Vagina (tissue), 2 donors: Measurements from ENCODE around the gene DST. TPM values are rescaled to one million over a fixed set of nuclear protein-coding genes. Genes with fewer than 3 reads are reported as not detected.
"Not testable (repeated sequence)": the region's sequence is repeated elsewhere in the genome, so short reads cannot be mapped to it uniquely, and the experiment has no call there.

Source experiments
- DNase-seq, 2 donors: peaks; one replicate each; pipeline ENCODE4 v3.0.0-alpha.2; 2017; ENCODE audit errors: extremely low spot score in 2 of 2
- H3K27ac ChIP-seq: fragments of 200-600 bp; sonication (generic); one replicate; pipeline ENCODE4 v1.5.1; 2019
- H3K27me3 ChIP-seq: fragments of 200-600 bp; sonication (generic); one replicate; pipeline ENCODE4 v1.5.1; 2019
- H3K36me3 ChIP-seq, 2 donors: fragments of 200-600 bp; sonication (generic); one replicate each; pipeline ENCODE4 v1.5.1; 2017 to 2019
- H3K4me1 ChIP-seq: fragments of 200-600 bp; sonication (generic); one replicate; pipeline ENCODE4 v1.5.1; 2019
- H3K4me3 ChIP-seq, 2 donors: fragments of 200-600 bp; sonication (generic); 1 replicate in 1 of 2; 2 replicates in 1 of 2; pipeline ENCODE4 v1.5.1; 2016 to 2019
- H3K9me3 ChIP-seq: fragments of 200-600 bp; sonication (generic); one replicate; pipeline ENCODE4 v1.5.1; 2019
- POLR2A ChIP-seq, 2 donors: fragments of 450-650 bp; IDR thresholded peaks; one replicate each; pipeline ENCODE4 v1.6.1; 2017; ENCODE audit warnings: antibody characterized with exemption in 2 of 2, mild to moderate bottlenecking in 2 of 2, moderate library complexity in 2 of 2
- POLR2AphosphoS5 ChIP-seq, 2 donors: sonication (generic); formaldehyde crosslinking; IDR thresholded peaks; one replicate each; pipeline ENCODE4 v1.9.0; 2017; ENCODE audit warnings: antibody characterized with exemption in 2 of 2, mild to moderate bottlenecking in 2 of 2, low read depth in 1 of 2; ENCODE audit not compliant: insufficient read depth in 1 of 2
- intact Hi-C: fragments of 100-400 bp; cut with DNase I; formaldehyde crosslinking; loops from one replicate; pipeline ENCODE4 v1.15.1; 2023
- total RNA-seq: library from RNA; depleted of rRNA; stranded (reverse); fragments of >200 nt; gene quantifications from one replicate; pipeline ENCODE4 v1.2.3, GENCODE V29; 2016
- TF ChIP-seq, protein P1 (sequence below), 3 experiments: fragments of 450-650 bp in 2 of 3; fragments of 200-600 bp in 1 of 3; sonication (generic) in 1 of 3; IDR thresholded peaks; one replicate each; pipeline ENCODE4 v1.5.1; 2017 to 2019; ENCODE audit warnings: antibody characterized with exemption in 3 of 3, mild to moderate bottlenecking in 2 of 3, moderate library complexity in 2 of 3

The DST gene
- total RNA-seq, 1 donor from 2014 or later: 460 TPM

DNA sequence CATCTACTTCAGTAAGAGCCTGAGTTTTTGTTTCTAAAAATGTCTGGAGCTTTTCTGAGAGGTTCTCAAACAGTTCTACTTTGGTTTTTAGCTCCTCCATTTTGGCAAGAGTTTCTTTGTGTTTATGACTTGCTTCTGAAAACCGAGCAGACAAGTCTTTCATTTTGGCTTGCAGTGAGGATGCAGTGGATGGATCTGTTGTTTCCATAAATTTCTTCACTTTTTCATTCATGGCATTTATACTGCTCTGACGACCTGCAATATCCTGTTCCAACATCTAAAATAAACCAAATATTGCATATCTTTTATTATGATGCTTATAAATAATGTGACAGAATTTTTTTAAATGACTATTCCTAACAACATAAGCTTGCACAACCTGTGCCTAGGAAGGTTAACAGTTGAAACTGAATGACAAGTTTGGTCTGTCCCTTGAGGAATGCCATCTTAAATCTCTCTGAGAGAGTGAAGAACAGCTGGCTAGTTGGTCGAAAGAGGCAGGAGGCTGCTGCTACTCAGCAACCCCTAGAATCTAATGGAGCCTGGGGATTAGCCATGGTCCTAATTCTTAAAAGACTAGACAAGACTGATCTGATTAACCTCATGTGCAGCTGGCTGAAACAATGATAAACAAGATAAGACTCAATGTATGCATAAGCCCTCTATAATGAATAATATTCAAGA is 69.8 kb downstream of the DST start:
- no peak overlapping the region for H3K4me3 ChIP-seq
- no peaks in the 10 kb centered on the region for H3K27me3 ChIP-seq
- no peaks in the 10 kb centered on the region for H3K9me3 ChIP-seq
- TF ChIP-seq POLR2A (IDR thresholded peaks at IDR 0.05): no peak
- TF ChIP-seq POLR2AphosphoS5 (IDR thresholded peaks at IDR 0.05; ENCODE audit: insufficient read depth in 1 of 2, low read depth in 1 of 2): no peak
- intact Hi-C loops: no loop called here
- H3K4me1 ChIP-seq: no peaks in the 10 kb centered on the region
- H3K27ac ChIP-seq: peak overlapping the region; percentile 30
- no peaks in the 10 kb centered on the region for H3K36me3 ChIP-seq
- DNase-seq: no peak

DNA sequence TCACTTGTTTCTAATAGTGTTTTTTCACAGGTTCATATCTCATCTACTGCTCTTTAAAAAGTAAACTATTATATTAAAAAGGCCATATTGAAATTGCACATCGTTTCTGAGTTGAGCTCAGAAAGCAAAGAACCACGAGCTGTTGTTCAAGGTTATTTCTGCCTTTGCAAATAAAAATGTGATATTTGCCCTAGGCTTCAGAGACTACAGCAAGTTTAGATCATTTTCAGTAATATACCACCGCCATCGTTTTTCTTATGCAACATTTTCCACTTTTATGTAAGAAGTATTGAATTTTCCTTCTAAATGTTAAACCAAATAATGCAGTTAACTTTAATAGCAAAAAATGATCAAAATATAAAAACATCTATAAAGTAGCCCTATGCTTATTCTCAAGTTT is 71.1 kb downstream of the DST start:
- no peak for DNase-seq
- intact Hi-C loops: no loop called here
- Histone ChIP-seq H3K27me3 (no peaks in the 10 kb centered on the region), H3K4me3 (no peak overlapping the region), H3K36me3 (no peaks in the 10 kb centered on the region), H3K4me1 (no peaks in the 10 kb centered on the region), H3K27ac (no peak overlapping the region), H3K9me3 (no peaks in the 10 kb centered on the region)
- no peak for TF ChIP-seq POLR2A (IDR thresholded peaks at IDR 0.05)
- TF ChIP-seq, protein P1, sequence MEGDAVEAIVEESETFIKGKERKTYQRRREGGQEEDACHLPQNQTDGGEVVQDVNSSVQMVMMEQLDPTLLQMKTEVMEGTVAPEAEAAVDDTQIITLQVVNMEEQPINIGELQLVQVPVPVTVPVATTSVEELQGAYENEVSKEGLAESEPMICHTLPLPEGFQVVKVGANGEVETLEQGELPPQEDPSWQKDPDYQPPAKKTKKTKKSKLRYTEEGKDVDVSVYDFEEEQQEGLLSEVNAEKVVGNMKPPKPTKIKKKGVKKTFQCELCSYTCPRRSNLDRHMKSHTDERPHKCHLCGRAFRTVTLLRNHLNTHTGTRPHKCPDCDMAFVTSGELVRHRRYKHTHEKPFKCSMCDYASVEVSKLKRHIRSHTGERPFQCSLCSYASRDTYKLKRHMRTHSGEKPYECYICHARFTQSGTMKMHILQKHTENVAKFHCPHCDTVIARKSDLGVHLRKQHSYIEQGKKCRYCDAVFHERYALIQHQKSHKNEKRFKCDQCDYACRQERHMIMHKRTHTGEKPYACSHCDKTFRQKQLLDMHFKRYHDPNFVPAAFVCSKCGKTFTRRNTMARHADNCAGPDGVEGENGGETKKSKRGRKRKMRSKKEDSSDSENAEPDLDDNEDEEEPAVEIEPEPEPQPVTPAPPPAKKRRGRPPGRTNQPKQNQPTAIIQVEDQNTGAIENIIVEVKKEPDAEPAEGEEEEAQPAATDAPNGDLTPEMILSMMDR (IDR thresholded peaks at IDR 0.05): no peak
- no peak for TF ChIP-seq POLR2AphosphoS5 (IDR thresholded peaks at IDR 0.05; ENCODE audit: insufficient read depth in 1 of 2, low read depth in 1 of 2)

DNA sequence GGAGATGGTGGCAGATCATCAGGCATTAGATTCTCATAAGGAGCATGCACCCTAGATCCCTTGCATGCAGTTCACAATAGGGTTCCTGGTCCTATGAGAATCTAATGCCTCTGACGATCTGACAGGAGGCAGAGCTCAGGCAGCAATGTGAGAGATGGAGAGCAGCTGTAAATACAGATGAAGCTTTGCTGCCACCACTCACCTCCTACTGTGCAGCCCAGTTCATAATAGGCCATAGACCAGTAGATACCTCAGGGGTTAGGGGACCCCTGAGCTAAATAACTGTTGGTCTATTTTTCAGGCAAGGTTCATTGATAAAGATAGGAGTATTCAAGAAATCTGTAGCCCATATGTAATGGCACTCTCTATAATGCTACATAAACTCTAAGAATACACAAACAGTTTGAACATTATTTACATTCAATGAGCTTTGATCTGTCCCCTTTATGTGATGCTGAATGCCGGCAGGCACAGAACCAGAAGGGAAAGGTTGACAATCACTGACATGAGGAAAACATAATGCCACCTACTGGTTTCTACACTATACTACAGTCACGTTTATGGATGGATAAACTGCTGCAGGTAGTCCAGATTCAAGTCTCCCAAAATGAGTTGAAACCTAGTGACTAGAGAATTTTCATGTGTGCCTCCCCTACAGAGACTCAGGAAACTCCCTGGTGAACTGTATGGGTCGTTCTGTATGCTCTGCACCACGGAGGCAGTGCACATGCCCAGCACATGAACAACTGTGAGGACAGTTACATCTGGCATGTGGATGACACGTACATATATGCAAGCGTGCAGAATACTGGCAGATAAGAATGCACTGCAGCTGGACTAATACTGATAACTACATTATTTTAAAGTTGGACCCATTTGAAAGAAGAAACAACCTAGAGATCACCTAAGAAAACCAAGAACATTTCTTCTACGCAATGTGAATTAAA is 72.0 kb downstream of the DST start:
- no peak overlapping the region for H3K4me3 ChIP-seq
- H3K9me3 ChIP-seq: no peaks in the 10 kb centered on the region
- DNase-seq: no peak
- peaks cover 0 to 8% of the 10 kb centered on the region in 2 donors for H3K36me3 ChIP-seq
- H3K4me1 ChIP-seq: no peaks in the 10 kb centered on the region
- intact Hi-C loops: no loop called here
- TF ChIP-seq, protein P1 (IDR thresholded peaks at IDR 0.05): peak in 1 of 3 experiments; percentile 33
- TF ChIP-seq POLR2A (IDR thresholded peaks at IDR 0.05): no peak
- no peaks in the 10 kb centered on the region for H3K27me3 ChIP-seq
- no peak overlapping the region for H3K27ac ChIP-seq

DNA sequence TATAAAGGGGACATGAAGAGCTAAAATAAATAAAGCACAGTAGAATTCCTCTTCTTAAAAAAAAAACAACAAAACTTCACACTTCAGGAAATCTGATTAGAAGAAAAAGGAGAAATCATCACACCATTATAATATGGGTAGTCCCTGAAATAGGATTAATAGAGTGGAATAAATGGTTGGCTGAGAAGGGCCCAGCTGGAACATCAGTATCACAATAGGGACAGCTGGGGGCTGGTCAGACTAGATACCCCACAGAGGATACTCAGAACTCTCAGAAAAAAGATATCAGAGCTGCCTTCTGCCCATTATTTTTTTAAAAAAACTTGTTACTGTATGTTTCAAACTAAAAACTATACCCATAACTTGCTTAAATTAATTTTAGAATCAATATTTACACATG is 75.2 kb downstream of the DST start:
- Histone ChIP-seq H3K4me3 (no peak overlapping the region), H3K27me3 (no peaks in the 10 kb centered on the region), H3K9me3 (no peaks in the 10 kb centered on the region), H3K4me1 (no peaks in the 10 kb centered on the region), H3K36me3 (peaks cover 0 to 8% of the 10 kb centered on the region in 2 donors), H3K27ac (no peak overlapping the region)
- TF ChIP-seq POLR2A (IDR thresholded peaks at IDR 0.05) (no peak), POLR2AphosphoS5 (IDR thresholded peaks at IDR 0.05; ENCODE audit: insufficient read depth in 1 of 2, low read depth in 1 of 2) (no peak)
- intact Hi-C loops: no loop called here
- DNase-seq: no peak

DNA sequence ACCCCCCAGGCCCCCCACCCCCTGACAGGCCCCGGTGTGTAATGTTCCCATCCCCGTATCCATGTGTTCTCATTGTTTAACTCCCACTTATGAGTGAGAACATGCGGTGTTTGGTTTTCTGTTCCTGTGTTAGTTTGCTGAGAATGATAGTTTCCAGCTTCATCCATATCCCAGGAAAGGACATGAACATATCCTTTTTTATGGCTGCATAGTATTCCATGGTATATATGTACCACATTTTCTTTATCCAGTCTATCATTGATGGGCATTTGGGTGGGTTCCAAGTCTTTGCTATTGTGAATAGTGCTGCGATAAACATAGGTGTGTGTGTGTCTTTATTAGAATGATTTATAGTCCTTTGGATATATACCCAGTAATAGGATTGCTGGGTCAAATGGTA is 80.0 kb downstream of the DST start:
- H3K9me3 ChIP-seq, H3K27ac ChIP-seq, DNase-seq, H3K4me1 ChIP-seq, H3K27me3 ChIP-seq, intact Hi-C loops, H3K4me3 ChIP-seq: not testable (repeated sequence)
- H3K36me3 ChIP-seq: peaks cover 0 to 14% of the 10 kb centered on the region in 2 donors

DNA sequence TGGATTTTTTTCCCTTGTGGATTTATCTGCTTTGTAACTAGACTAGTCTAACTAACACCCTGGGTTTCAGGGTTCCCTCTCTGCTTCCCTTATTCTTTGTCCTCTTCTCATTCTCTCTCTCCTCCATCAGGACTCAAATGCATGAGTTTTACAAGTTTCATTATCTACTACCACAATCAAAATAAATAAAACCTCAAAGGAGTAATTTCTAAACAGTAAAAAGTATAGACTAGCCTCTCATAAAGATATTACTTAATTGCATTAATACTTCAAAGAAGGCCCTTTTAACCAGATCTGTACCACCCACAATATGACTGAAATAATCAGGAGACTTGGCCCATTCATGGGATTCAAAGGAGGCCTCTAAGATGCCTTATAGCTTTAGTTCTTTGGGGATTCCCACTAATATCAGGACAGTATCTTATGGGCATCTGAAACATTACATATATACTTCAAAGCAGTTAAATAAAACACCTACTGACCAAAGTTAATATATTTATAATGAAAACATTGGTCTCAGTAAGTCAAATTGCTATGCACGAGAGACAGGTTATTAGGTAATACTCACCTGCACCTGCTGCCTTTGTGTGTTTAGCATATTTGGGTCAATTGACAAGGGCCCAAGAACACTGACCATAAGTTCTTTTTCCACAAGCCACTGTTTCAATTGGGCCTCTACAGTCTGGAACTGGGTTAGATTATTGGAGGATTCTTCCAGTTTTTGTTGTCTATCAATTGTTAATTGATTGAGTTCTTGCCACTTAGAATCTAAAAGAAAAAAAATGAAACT is 85.7 kb downstream of the DST start:
- TF ChIP-seq POLR2A (IDR thresholded peaks at IDR 0.05) (no peak), POLR2AphosphoS5 (IDR thresholded peaks at IDR 0.05; ENCODE audit: insufficient read depth in 1 of 2, low read depth in 1 of 2) (no peak)
- TF ChIP-seq, protein P1 (IDR thresholded peaks at IDR 0.05): no peak
- H3K27ac ChIP-seq: no peak overlapping the region
- intact Hi-C loops: no loop called here
- H3K4me3 ChIP-seq: no peak overlapping the region
- no peak for DNase-seq
- H3K4me1 ChIP-seq: peaks cover 6% of the 10 kb centered on the region
- H3K36me3 ChIP-seq: peaks cover 0 to 7% of the 10 kb centered on the region in 2 donors
- H3K27me3 ChIP-seq: no peaks in the 10 kb centered on the region
- no peaks in the 10 kb centered on the region for H3K9me3 ChIP-seq
